H9 (cell line): ENCODE results near the gene DCX. TPM values are rescaled to one million over a fixed set of nuclear protein-coding genes. Genes with fewer than 3 reads are reported as not detected.

Source experiments
- DNase-seq: peaks from one replicate; pipeline ENCODE4 v3.0.0-alpha.2; 2017
- H2AFZ ChIP-seq: one replicate; pipeline ENCODE4 v1.6.1; 2013; ENCODE audit warnings: mild to moderate bottlenecking, low read length, control low read depth, moderate library complexity
- H2AK5ac ChIP-seq: 2 replicates; pipeline ENCODE4 v1.6.1; 2013; ENCODE audit warnings: low read length, control low read depth, mixed read lengths; ENCODE audit not compliant: insufficient read length
- H2BK120ac ChIP-seq: one replicate; pipeline ENCODE4 v1.6.1; 2013; ENCODE audit warnings: low read depth, mild to moderate bottlenecking, low read length, control low read depth, inconsistent platforms; ENCODE audit not compliant: poor library complexity, severe bottlenecking
- H2BK12ac ChIP-seq: 2 replicates; pipeline ENCODE4 v1.6.1; 2013; ENCODE audit warnings: low read length, control low read depth, mixed read lengths, low read depth; ENCODE audit not compliant: insufficient read length
- H2BK15ac ChIP-seq: 2 replicates; pipeline ENCODE4 v1.6.1; 2013; ENCODE audit warnings: low read depth, low read length, control low read depth
- H2BK20ac ChIP-seq: one replicate; pipeline ENCODE4 v1.6.1; 2013; ENCODE audit warnings: low read depth, mild to moderate bottlenecking, low read length, control low read depth, inconsistent platforms; ENCODE audit not compliant: poor library complexity, severe bottlenecking
- H2BK5ac ChIP-seq: 2 replicates; pipeline ENCODE4 v1.6.1; 2013; ENCODE audit warnings: low read length, control low read depth, mixed read lengths; ENCODE audit not compliant: insufficient read length
- H3K14ac ChIP-seq: 2 replicates; pipeline ENCODE4 v1.6.1; 2013; ENCODE audit warnings: low read length, control low read depth; ENCODE audit not compliant: insufficient read depth
- H3K18ac ChIP-seq: 2 replicates; pipeline ENCODE4 v1.6.1; 2013; ENCODE audit warnings: low read depth, mild to moderate bottlenecking, mixed read lengths, low read length, control low read depth; ENCODE audit not compliant: insufficient read length
- H3K23ac ChIP-seq: 2 replicates; pipeline ENCODE4 v1.6.1; 2013; ENCODE audit warnings: low read length, control low read depth, mixed read lengths, low read depth; ENCODE audit not compliant: insufficient read length
- H3K23me2 ChIP-seq: 2 replicates; pipeline ENCODE4 v1.6.1; 2013; ENCODE audit warnings: low read depth, mild to moderate bottlenecking, mixed read lengths, low read length, control low read depth; ENCODE audit not compliant: insufficient read length, poor library complexity, severe bottlenecking
- H3K27ac ChIP-seq: 2 replicates; pipeline ENCODE4 v1.5.1; 2013; ENCODE audit warnings: low read length, control low read depth, mixed read lengths, low read depth; ENCODE audit not compliant: insufficient read length
- H3K27me3 ChIP-seq: 2 replicates; pipeline ENCODE4 v1.6.1; 2013; ENCODE audit warnings: low read length, control low read depth, inconsistent platforms; ENCODE audit not compliant: insufficient read depth
- H3K4ac ChIP-seq: 2 replicates; pipeline ENCODE4 v1.6.1; 2013; ENCODE audit warnings: low read depth, mild to moderate bottlenecking, control low read depth, inconsistent platforms, low read length, moderate library complexity
- H3K4me1 ChIP-seq: 2 replicates; pipeline ENCODE4 v1.6.1; 2013; ENCODE audit warnings: low read length, control low read depth, inconsistent platforms; ENCODE audit not compliant: insufficient read depth
- H3K4me2 ChIP-seq: 2 replicates; pipeline ENCODE4 v1.6.1; 2013; ENCODE audit warnings: low read length, control low read depth, mixed read lengths; ENCODE audit not compliant: insufficient read length, insufficient read depth
- H3K56ac ChIP-seq: 2 replicates; pipeline ENCODE4 v1.6.1; 2013; ENCODE audit warnings: low read depth, mild to moderate bottlenecking, mixed read lengths, low read length, control low read depth; ENCODE audit not compliant: insufficient read length
- H3K79me1 ChIP-seq: 2 replicates; pipeline ENCODE4 v1.6.1; 2013; ENCODE audit warnings: low read depth, mild to moderate bottlenecking, moderate library complexity, low read length, control low read depth, inconsistent platforms; ENCODE audit not compliant: insufficient read depth, poor library complexity, severe bottlenecking
- H3K79me2 ChIP-seq: 2 replicates; pipeline ENCODE4 v1.6.1; 2013; ENCODE audit warnings: low read length, control low read depth, inconsistent platforms; ENCODE audit not compliant: insufficient read depth
- H3K9ac ChIP-seq: 2 replicates; pipeline ENCODE4 v1.6.1; 2013; ENCODE audit warnings: low read length, control low read depth, mixed read lengths; ENCODE audit not compliant: insufficient read length; ENCODE audit errors: extremely low read depth
- H3K9me3 ChIP-seq: one replicate; pipeline ENCODE4 v1.6.1; 2013; ENCODE audit warnings: low read depth, low read length, inconsistent platforms; ENCODE audit not compliant: control insufficient read depth
- H3T11ph ChIP-seq: one replicate; pipeline ENCODE4 v1.6.1; 2013; ENCODE audit warnings: mild to moderate bottlenecking, low read length, control low read depth, inconsistent platforms
- H4K20me1 ChIP-seq: one replicate; pipeline ENCODE4 v1.6.1; 2013; ENCODE audit not compliant: control insufficient read depth, insufficient read length, insufficient read depth
- H4K5ac ChIP-seq: 2 replicates; pipeline ENCODE4 v1.6.1; 2013; ENCODE audit warnings: low read depth, mild to moderate bottlenecking, mixed read lengths, low read length, control low read depth; ENCODE audit not compliant: insufficient read length
- H4K8ac ChIP-seq: replicated peaks from 2 replicates; pipeline ENCODE4 v1.6.1; 2013; ENCODE audit warnings: low read length, control low read depth, mixed read lengths, low read depth; ENCODE audit not compliant: insufficient read length
- H4K91ac ChIP-seq: 2 replicates; pipeline ENCODE4 v1.6.1; 2013; ENCODE audit warnings: low read depth, mild to moderate bottlenecking, moderate library complexity, mixed read lengths, low read length, control low read depth; ENCODE audit not compliant: insufficient read length
- H3K27ac Mint-ChIP-seq, 3 experiments: 2 replicates in 2 of 3; 3 replicates in 1 of 3; pipeline ENCODE4 v1.8.0; 2020 to 2021; ENCODE audit warnings: mixed read lengths in 3 of 3, mild to moderate bottlenecking in 1 of 3, moderate library complexity in 1 of 3
- H3K27me3 Mint-ChIP-seq: 2 replicates; pipeline ENCODE4 v1.8.0; 2021; ENCODE audit warnings: low read depth, mild to moderate bottlenecking, moderate library complexity, mixed read lengths
- H3K36me3 Mint-ChIP-seq, 3 experiments: 2 replicates in 2 of 3; 3 replicates in 1 of 3; pipeline ENCODE4 v1.8.0; 2020 to 2021; ENCODE audit warnings: low read depth in 3 of 3, mixed read lengths in 3 of 3; ENCODE audit not compliant: insufficient read depth in 1 of 3
- H3K4me1 Mint-ChIP-seq, 2 experiments: 2 replicates each; pipeline ENCODE4 v1.8.0; 2020; ENCODE audit warnings: mixed read lengths in 2 of 2
- H3K4me3 Mint-ChIP-seq, 2 experiments: 2 replicates in 1 of 2; 3 replicates in 1 of 2; pipeline ENCODE4 v1.8.0; 2020 to 2021; ENCODE audit warnings: mild to moderate bottlenecking in 2 of 2, mixed read lengths in 2 of 2, moderate library complexity in 1 of 2
- H3K9me3 Mint-ChIP-seq, 2 experiments: 2 replicates in 1 of 2; 3 replicates in 1 of 2; pipeline ENCODE4 v1.8.0; 2020; ENCODE audit warnings: mild to moderate bottlenecking in 2 of 2, mixed read lengths in 2 of 2, moderate library complexity in 1 of 2
- WGBS: extraction: QIAGEN DNeasy Blood & Tissue Kit; methylation state at CpG from one replicate; pipeline ENCODE4 v1.1.7; 2013; ENCODE audit warnings: missing lambda C conversion rate, low lambda C conversion rate, mixed read lengths; ENCODE audit not compliant: insufficient read length; ENCODE audit errors: extremely low coverage; 5-methylcytosine and 5-hydroxymethylcytosine counted together
- total RNA-seq: library from RNA; stranded (reverse); gene quantifications from 2 replicates; pipeline ENCODE4 v1.2.1, GENCODE V29; 2021
- TF ChIP-seq, protein P1 (sequence below): fragments of 200-600 bp; sonication (generic); conservative IDR thresholded peaks from 3 replicates; pipeline ENCODE4 v1.8.0; 2021; ENCODE audit warnings: antibody characterized with exemption, mild to moderate bottlenecking

Gene DCX
- total RNA-seq, 1 experiment from 2014 or later: 2.0 TPM

DNA sequence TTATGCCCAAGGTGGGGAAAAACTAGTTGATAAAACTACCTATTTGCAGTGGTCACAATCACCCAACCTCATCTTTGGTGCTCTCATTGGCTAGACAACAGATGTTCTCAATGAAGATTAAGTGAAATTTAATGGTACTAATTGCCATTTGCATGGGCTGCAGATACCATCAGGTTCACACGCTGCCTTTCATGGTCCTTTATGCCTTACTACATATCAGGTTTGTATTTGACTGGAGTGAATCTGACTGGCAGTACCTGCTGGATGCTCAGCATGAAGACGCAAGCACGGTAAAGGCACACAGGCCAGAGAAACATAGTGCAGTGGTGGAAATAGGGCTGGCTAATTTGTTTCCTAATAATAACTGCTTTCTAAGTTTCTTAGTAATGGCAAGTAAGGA is 48.3 kb downstream of the DCX start:
- Histone ChIP-seq H3K27ac (no peak overlapping the region), H3K4me1 (peaks cover 4% of the 10 kb centered on the region; the same call in 1 of the 2 replicates), H3K4me2 (no peak overlapping the region), H2AK5ac (no peak overlapping the region), H4K91ac (no peak overlapping the region), H3K56ac (no peak overlapping the region), H3K23me2 (no peaks in the 10 kb centered on the region), H2BK15ac (no peak overlapping the region), H3K27me3 (no peaks in the 10 kb centered on the region), H3K9ac (no peak overlapping the region), H3K9me3 (no peaks in the 10 kb centered on the region), H4K20me1 (no peaks in the 10 kb centered on the region), H3T11ph (no peak overlapping the region), H2BK12ac (no peak overlapping the region), H2BK120ac (no peak overlapping the region), H2BK20ac (no peak overlapping the region), H3K18ac (no peak overlapping the region), H4K5ac (no peak overlapping the region), H3K14ac (no peak overlapping the region), H3K79me1 (no peaks in the 10 kb centered on the region), H3K79me2 (no peaks in the 10 kb centered on the region), H2BK5ac (no peak overlapping the region), H3K23ac (no peak overlapping the region), H4K8ac (no peak overlapping the region), H2AFZ (no peak overlapping the region), H3K4ac (no peak overlapping the region)
- no peak for DNase-seq
- TF ChIP-seq, protein P1, sequence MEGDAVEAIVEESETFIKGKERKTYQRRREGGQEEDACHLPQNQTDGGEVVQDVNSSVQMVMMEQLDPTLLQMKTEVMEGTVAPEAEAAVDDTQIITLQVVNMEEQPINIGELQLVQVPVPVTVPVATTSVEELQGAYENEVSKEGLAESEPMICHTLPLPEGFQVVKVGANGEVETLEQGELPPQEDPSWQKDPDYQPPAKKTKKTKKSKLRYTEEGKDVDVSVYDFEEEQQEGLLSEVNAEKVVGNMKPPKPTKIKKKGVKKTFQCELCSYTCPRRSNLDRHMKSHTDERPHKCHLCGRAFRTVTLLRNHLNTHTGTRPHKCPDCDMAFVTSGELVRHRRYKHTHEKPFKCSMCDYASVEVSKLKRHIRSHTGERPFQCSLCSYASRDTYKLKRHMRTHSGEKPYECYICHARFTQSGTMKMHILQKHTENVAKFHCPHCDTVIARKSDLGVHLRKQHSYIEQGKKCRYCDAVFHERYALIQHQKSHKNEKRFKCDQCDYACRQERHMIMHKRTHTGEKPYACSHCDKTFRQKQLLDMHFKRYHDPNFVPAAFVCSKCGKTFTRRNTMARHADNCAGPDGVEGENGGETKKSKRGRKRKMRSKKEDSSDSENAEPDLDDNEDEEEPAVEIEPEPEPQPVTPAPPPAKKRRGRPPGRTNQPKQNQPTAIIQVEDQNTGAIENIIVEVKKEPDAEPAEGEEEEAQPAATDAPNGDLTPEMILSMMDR: no peak
- Mint-ChIP-seq H3K4me3 (no peak overlapping the region), H3K27ac (no peak overlapping the region), H3K27me3 (no peaks in the 10 kb centered on the region; the same call in 1 of the 2 replicates), H3K9me3 (no peaks in the 10 kb centered on the region), H3K36me3 (no peaks in the 10 kb centered on the region), H3K4me1 (peaks cover 7 to 8% of the 10 kb centered on the region in 2 experiments)
- WGBS: no CpG with 5 or more reads among the region's 3 CpGs
